GM20431 (cell line): ENCODE data around the gene PITPNC1.
"Not testable (repeated sequence)": the region's sequence is repeated elsewhere in the genome, so short reads cannot be mapped to it uniquely, and the experiment has no call there.

Source experiments
- in situ Hi-C: fragments of 300-500 bp; cut with MseI, MboI; formaldehyde crosslinking; loops from one replicate; pipeline ENCODE4 v1.15.0; 2020; ENCODE audit warnings: low sequenced_read_pairs; ENCODE audit not compliant: unreplicated experiment

The PITPNC1 gene

GRCh38 chr17:67685351-67685750, 308.3 kb downstream of the PITPNC1 start:
- in situ Hi-C loops, result no loop called here

DNA sequence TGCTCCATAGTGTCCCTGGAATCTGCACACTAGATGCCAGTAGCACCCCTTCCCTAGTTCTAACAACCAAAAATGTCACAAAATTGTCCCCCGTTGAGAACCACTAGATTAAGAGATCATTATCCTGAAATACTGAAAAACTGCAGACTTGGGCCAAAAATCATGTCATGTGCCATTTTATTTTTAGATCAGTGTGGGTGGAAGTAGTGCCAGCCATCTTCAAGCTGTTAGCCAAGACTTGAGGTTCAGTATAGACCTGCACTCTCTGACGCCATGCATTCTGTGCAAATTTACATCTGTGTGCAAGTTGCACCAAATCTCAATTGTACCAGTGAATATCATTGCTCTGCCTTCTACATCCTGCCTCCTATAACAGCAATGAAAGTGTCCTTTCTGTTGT, 309.2 kb downstream of the PITPNC1 start:
- in situ Hi-C loops, result no loop called here

- in situ Hi-C loops, result no loop called here
Measured at GRCh38 chr17:67687511-67687910, 310.4 kb downstream of the PITPNC1 start.

GRCh38 chr17:67689534-67690177, 312.6 kb downstream of the PITPNC1 start:
- in situ Hi-C loops, result no loop called here

DNA sequence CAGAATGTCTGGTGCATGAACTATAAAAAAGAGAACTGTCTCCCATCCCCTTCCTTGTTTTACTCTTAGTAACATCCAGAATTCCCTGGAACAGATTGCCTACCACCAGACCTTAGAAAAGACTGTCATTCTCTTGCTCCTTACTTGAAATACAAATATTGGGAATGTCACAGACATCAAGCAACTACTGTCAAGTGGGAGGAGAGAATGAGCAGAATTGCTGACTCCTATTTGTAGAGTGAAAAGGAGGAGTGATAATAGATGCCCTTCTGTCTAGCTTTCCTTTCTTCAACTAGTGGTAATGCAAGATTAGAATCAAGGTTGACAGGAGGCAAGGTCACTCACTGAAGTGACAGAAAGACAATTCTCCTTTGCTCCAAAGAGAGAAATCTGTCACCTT, 316.7 kb downstream of the PITPNC1 start:
- in situ Hi-C loops, result no loop called here

GRCh38 chr17:67696347-67696746, 319.3 kb downstream of the PITPNC1 start:
- in situ Hi-C loops, result no loop called here

DNA sequence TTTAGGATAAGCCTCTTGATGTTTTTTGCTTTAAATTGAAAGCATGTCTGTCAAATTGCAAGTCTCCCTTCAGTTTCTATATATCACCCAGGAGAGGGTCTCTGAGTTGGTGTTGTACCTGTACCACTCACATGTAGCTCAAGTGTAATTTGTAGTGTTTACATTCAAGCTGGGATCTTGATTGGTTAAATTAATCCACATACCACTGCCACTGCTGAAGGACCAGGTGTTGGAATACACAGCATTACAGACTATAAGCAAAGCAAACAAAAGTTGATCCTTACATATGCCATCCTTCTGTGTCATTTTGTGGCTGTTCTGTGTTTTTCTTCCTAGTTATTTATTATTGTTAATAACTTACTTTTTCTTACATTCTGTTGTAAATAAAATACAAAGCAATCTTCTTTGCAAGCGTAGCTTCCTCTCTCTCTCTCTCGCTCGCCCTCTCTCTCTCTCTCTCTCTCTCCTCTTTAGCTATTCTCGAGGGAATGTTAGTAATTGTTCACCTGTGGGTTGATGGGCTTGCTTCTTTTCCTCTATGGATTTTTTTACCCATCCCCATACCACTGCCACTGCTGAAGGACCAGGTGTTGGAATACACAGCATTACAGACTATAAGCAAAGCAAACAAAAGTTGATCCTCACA, 319.9 kb downstream of the PITPNC1 start:
- in situ Hi-C loops, result no loop called here

- in situ Hi-C loops, result no loop called here
Measured at GRCh38 chr17:67700037-67700724, 323.1 kb downstream of the PITPNC1 start.

DNA sequence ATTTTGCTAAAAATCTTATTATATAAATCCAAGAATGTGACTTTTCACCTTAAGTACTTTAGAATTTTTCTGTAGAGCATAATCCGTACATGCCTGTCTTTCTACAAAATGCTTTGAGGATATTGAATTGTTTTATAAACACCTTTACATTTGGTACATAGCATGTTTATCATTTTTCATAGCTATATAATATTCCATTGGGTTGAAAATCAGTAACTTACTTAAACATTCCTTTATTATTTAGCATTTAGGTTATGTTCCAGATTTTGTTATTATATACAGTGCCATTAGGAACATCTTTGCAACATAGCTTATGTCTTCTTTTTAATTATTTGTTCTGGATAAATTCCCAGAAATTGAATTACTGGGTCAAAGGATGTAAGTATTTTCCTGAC, 323.6 kb downstream of the PITPNC1 start:
- in situ Hi-C loops, result no loop called here

DNA sequence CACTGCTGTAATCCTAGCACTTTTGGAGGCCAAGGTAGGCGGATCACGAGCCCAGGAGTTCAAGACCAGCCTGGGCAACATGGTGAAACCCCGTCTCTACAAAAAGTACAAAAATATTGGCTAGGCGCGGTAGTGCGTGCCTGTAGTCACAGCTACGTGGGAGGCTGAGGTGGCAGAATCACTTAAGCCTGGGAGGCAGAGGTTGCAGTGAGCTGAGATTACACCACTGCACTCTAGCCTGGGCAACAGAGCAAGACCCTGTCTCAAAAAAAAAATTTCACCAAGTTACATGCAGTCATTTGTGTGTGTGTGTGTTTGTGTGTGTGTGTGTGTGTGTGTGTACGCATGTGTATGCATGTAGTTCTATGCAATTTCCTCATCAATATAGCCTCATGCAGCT, 325.8 kb downstream of the PITPNC1 start:
- in situ Hi-C loops, result not testable (repeated sequence)

- in situ Hi-C loops, result no loop called here
Measured at GRCh38 chr17:67707442-67707841, 330.4 kb downstream of the PITPNC1 start.

- in situ Hi-C loops, result no loop called here
Measured at GRCh38 chr17:67708378-67708777, 331.3 kb downstream of the PITPNC1 start.

- in situ Hi-C loops, result no loop called here
Measured at GRCh38 chr17:67711916-67712315, 334.8 kb downstream of the PITPNC1 start.

DNA sequence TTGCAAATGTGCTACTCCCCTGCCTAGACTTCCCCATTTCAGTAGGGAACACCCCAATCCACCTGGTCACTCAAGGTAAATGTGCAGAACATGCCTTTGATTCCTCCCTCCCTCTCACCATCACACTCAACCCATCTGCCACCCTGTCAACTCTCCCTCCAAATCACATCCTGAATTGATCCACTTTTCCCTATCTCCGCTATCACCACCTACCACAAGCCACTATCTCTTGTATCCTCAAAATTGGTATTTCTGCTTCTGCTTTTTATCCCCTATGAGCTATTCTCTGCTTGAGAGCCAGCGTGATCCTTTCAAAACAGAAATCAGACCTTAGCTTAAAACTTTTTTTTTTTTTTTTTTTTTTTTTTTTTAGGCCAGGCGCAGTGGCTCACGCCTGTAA, 335.3 kb downstream of the PITPNC1 start:
- in situ Hi-C loops, result no loop called here

GRCh38 chr17:67713169-67713568, 336.1 kb downstream of the PITPNC1 start:
- in situ Hi-C loops, result no loop called here

- in situ Hi-C loops, result no loop called here
Measured at GRCh38 chr17:67716405-67716798, 339.3 kb downstream of the PITPNC1 start.

DNA sequence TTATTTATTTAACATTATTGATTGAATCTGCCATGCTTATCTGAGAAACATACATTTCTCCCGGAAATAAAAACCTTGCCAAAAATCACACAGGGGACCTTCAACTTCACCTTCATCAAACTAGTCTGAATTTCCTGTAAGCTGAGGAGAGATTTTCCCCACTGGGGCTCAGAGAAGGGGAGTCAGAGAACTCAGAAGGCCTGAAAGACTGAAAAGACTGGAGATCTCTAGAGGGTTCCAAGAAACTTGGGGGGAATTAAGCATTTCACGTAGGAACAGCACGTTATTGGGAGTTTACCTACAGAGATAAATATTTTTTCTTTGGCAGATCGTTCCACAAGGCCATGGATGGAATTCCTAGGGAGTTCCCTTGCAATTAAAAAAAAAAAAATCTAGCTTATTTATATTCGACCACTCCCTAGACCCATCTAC, 340.1 kb downstream of the PITPNC1 start:
- in situ Hi-C loops, result no loop called here

- in situ Hi-C loops, result no loop called here
Measured at GRCh38 chr17:67717624-67718324, 340.7 kb downstream of the PITPNC1 start, which contains the start of gene NOL11. TSS of gene NOL11 (plus strand) at chr17:67717936. CDS start at chr17:67717948, 12 bp downstream.

- in situ Hi-C loops, result no loop called here
Measured at GRCh38 chr17:67718325-67718941, 341.4 kb downstream of the PITPNC1 start.

GRCh38 chr17:67725373-67725791, 348.3 kb downstream of the PITPNC1 start:
- in situ Hi-C loops, result no loop called here
